ENCODE measurements around the gene CP. TPM values are rescaled to one million over a fixed set of nuclear protein-coding genes. Genes with fewer than 3 reads are reported as not detected.

Gene CP
- total and polyA plus RNA-seq, 2 experiments from 2014 or later, result 2.8 to 3.6 TPM

DNA sequence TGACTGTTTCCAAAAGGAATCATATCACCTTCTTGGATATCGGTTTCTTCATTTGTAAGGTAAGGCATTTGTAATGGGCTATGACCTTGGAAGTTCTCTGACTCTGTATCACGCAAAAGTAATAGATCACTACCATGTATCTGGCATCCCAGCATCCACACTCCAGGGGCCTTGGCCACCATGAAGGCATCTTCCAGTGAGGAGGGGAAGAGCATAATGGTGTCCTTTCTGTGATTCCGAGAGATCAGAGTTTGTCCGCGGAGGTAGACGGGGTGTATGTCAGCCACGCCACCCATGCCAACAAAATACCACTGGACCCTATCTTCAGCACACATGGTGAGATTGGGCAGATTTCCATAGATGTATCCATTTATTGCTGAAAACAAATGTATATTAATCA is 48.1 kb upstream of the CP start:
- no peaks in the 10 kb centered on the region for H3F3A ChIP-seq (replicated peaks; ENCODE audit: low read depth)
- H3K9me3 Mint-ChIP-seq, result no peaks in the 10 kb centered on the region
- no peaks in the 10 kb centered on the region for H4K20me1 ChIP-seq (replicated peaks; ENCODE audit: insufficient read depth)
- no peak overlapping the region for H3K27ac Mint-ChIP-seq
- H3K4me1 ChIP-seq (ENCODE audit: insufficient read depth), result 0 out of 2 replicates have a peak, but pooled peaks cover 5% of the 10 kb centered on the region
- no peaks in the 10 kb centered on the region for H3K27me3 ChIP-seq (ENCODE audit: insufficient read depth)
- peaks cover 15% of the 10 kb centered on the region; the same call in 2 of the 3 replicates for H3K4me1 Mint-ChIP-seq
- H3K4me3 ChIP-seq, result no peak overlapping the region
- no peak for TF ChIP-seq JUNB (IDR thresholded peaks at IDR 0.05; ENCODE audit: unreplicated experiment)
- no peak overlapping the region for H3K4me3 Mint-ChIP-seq
- H3K79me2 ChIP-seq (replicated peaks; ENCODE audit: insufficient read depth), result no peaks in the 10 kb centered on the region
- H3K4me2 ChIP-seq, result no peak overlapping the region
- 0 out of 2 replicates have a peak, but pooled peaks cover 3% of the 10 kb centered on the region for H3K9me2 ChIP-seq (ENCODE audit: insufficient read depth)
- DNase-seq (ENCODE audit: low spot score) (no peak), ATAC-seq (no peak)
- no peaks in the 10 kb centered on the region for H3K36me3 ChIP-seq (ENCODE audit: insufficient read depth)
- no peaks in the 10 kb centered on the region for H3K36me3 Mint-ChIP-seq (ENCODE audit: low read depth)
- H2AFZ ChIP-seq, result no peak overlapping the region
- no peaks in the 10 kb centered on the region for H3K27me3 Mint-ChIP-seq (ENCODE audit: insufficient read depth, low read depth, poor library complexity)
- no peak overlapping the region for H3K27ac ChIP-seq (ENCODE audit: low read depth)

DNA sequence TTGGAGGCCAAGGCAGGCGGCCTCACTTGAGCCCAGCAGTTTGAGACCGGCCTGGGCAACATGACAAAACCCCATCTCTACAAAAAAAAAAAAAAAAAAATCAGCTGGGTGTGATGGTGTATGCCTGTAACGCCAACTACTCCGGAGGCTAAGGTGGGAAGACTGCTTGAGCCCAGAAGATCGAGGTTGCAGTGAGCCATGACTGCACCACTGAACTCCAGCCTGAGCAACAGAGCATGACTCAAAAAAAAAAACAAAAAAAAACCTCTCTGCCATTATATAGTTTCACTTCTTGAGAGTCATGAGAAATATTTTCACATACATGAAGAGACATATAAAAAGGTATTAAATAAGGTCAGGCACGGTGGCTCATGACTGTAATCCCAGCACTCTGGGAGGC is 45.9 kb upstream of the CP start:
- no peaks in the 10 kb centered on the region for H3K9me3 Mint-ChIP-seq
- no peak for DNase-seq (ENCODE audit: low spot score)
- no peak overlapping the region for H3K4me3 ChIP-seq
- H3K4me1 ChIP-seq (ENCODE audit: insufficient read depth), result 0 out of 2 replicates have a peak, but pooled peaks cover 5% of the 10 kb centered on the region
- H3K4me1 Mint-ChIP-seq, result peaks cover 12% of the 10 kb centered on the region; the same call in 2 of the 3 replicates
- no peaks in the 10 kb centered on the region for H3K36me3 ChIP-seq (ENCODE audit: insufficient read depth)
- no peaks in the 10 kb centered on the region for H3K79me2 ChIP-seq (replicated peaks; ENCODE audit: insufficient read depth)
- no peak overlapping the region for H2AFZ ChIP-seq
- no peak for ATAC-seq
- no peaks in the 10 kb centered on the region for H3K27me3 Mint-ChIP-seq (ENCODE audit: insufficient read depth, low read depth, poor library complexity)
- H3K27ac Mint-ChIP-seq, result no peak overlapping the region
- no peak overlapping the region for H3K4me2 ChIP-seq
- no peak overlapping the region for H3K4me3 Mint-ChIP-seq
- no peaks in the 10 kb centered on the region for H3K36me3 Mint-ChIP-seq (ENCODE audit: low read depth)
- H3K9me2 ChIP-seq (ENCODE audit: insufficient read depth), result 0 out of 2 replicates have a peak, but pooled peaks cover 3% of the 10 kb centered on the region
- H3K27me3 ChIP-seq (ENCODE audit: insufficient read depth), result no peaks in the 10 kb centered on the region
- H3K27ac ChIP-seq (ENCODE audit: low read depth), result no peak overlapping the region
- H3F3A ChIP-seq (replicated peaks; ENCODE audit: low read depth), result no peaks in the 10 kb centered on the region
- H4K20me1 ChIP-seq (replicated peaks; ENCODE audit: insufficient read depth), result no peaks in the 10 kb centered on the region
- TF ChIP-seq NANOG (IDR thresholded peaks at IDR 0.05; ENCODE audit: borderline replicate concordance), result no peak
- no peak for TF ChIP-seq STAT1 (IDR thresholded peaks at IDR 0.05; ENCODE audit: unreplicated experiment)
- no peak for TF ChIP-seq EZH2phosphoT487 (IDR thresholded peaks at IDR 0.05; ENCODE audit: unreplicated experiment)
- TF ChIP-seq ZNF331 (CRISPR knock-in tag; IDR thresholded peaks at IDR 0.05; ENCODE audit: low read depth), result no peak
- no peak for TF ChIP-seq JUNB (IDR thresholded peaks at IDR 0.05; ENCODE audit: unreplicated experiment)
- TF ChIP-seq EZH2 (IDR thresholded peaks at IDR 0.05; ENCODE audit: low read depth, unreplicated experiment), result no peak
- TF ChIP-seq, protein P1, sequence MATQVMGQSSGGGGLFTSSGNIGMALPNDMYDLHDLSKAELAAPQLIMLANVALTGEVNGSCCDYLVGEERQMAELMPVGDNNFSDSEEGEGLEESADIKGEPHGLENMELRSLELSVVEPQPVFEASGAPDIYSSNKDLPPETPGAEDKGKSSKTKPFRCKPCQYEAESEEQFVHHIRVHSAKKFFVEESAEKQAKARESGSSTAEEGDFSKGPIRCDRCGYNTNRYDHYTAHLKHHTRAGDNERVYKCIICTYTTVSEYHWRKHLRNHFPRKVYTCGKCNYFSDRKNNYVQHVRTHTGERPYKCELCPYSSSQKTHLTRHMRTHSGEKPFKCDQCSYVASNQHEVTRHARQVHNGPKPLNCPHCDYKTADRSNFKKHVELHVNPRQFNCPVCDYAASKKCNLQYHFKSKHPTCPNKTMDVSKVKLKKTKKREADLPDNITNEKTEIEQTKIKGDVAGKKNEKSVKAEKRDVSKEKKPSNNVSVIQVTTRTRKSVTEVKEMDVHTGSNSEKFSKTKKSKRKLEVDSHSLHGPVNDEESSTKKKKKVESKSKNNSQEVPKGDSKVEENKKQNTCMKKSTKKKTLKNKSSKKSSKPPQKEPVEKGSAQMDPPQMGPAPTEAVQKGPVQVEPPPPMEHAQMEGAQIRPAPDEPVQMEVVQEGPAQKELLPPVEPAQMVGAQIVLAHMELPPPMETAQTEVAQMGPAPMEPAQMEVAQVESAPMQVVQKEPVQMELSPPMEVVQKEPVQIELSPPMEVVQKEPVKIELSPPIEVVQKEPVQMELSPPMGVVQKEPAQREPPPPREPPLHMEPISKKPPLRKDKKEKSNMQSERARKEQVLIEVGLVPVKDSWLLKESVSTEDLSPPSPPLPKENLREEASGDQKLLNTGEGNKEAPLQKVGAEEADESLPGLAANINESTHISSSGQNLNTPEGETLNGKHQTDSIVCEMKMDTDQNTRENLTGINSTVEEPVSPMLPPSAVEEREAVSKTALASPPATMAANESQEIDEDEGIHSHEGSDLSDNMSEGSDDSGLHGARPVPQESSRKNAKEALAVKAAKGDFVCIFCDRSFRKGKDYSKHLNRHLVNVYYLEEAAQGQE (IDR thresholded peaks at IDR 0.05; ENCODE audit: unreplicated experiment), result no peak
- TF ChIP-seq POLR2AphosphoS5 (IDR thresholded peaks at IDR 0.05; ENCODE audit: low read depth), result no peak
- TF ChIP-seq, protein P2, sequence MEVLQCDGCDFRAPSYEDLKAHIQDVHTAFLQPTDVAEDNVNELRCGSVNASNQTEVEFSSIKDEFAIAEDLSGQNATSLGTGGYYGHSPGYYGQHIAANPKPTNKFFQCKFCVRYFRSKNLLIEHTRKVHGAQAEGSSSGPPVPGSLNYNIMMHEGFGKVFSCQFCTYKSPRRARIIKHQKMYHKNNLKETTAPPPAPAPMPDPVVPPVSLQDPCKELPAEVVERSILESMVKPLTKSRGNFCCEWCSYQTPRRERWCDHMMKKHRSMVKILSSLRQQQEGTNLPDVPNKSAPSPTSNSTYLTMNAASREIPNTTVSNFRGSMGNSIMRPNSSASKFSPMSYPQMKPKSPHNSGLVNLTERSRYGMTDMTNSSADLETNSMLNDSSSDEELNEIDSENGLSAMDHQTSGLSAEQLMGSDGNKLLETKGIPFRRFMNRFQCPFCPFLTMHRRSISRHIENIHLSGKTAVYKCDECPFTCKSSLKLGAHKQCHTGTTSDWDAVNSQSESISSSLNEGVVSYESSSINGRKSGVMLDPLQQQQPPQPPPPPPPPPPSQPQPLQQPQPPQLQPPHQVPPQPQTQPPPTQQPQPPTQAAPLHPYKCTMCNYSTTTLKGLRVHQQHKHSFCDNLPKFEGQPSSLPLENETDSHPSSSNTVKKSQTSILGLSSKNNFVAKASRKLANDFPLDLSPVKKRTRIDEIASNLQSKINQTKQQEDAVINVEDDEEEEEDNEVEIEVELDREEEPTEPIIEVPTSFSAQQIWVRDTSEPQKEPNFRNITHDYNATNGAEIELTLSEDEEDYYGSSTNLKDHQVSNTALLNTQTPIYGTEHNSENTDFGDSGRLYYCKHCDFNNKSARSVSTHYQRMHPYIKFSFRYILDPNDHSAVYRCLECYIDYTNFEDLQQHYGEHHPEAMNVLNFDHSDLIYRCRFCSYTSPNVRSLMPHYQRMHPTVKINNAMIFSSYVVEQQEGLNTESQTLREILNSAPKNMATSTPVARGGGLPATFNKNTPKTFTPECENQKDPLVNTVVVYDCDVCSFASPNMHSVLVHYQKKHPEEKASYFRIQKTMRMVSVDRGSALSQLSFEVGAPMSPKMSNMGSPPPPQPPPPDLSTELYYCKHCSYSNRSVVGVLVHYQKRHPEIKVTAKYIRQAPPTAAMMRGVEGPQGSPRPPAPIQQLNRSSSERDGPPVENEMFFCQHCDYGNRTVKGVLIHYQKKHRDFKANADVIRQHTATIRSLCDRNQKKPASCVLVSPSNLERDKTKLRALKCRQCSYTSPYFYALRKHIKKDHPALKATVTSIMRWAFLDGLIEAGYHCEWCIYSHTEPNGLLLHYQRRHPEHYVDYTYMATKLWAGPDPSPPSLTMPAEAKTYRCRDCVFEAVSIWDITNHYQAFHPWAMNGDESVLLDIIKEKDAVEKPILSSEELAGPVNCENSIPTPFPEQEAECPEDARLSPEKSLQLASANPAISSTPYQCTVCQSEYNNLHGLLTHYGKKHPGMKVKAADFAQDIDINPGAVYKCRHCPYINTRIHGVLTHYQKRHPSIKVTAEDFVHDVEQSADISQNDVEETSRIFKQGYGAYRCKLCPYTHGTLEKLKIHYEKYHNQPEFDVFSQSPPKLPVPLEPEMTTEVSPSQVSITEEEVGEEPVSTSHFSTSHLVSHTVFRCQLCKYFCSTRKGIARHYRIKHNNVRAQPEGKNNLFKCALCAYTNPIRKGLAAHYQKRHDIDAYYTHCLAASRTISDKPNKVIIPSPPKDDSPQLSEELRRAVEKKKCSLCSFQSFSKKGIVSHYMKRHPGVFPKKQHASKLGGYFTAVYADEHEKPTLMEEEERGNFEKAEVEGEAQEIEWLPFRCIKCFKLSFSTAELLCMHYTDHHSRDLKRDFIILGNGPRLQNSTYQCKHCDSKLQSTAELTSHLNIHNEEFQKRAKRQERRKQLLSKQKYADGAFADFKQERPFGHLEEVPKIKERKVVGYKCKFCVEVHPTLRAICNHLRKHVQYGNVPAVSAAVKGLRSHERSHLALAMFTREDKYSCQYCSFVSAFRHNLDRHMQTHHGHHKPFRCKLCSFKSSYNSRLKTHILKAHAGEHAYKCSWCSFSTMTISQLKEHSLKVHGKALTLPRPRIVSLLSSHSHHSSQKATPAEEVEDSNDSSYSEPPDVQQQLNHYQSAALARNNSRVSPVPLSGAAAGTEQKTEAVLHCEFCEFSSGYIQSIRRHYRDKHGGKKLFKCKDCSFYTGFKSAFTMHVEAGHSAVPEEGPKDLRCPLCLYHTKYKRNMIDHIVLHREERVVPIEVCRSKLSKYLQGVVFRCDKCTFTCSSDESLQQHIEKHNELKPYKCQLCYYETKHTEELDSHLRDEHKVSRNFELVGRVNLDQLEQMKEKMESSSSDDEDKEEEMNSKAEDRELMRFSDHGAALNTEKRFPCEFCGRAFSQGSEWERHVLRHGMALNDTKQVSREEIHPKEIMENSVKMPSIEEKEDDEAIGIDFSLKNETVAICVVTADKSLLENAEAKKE (CRISPR knock-in tag; IDR thresholded peaks at IDR 0.05), result no peak
- no peak for TF ChIP-seq CREB1 (CRISPR knock-in tag; IDR thresholded peaks at IDR 0.05; ENCODE audit: low read depth)
- TF ChIP-seq, protein P3, sequence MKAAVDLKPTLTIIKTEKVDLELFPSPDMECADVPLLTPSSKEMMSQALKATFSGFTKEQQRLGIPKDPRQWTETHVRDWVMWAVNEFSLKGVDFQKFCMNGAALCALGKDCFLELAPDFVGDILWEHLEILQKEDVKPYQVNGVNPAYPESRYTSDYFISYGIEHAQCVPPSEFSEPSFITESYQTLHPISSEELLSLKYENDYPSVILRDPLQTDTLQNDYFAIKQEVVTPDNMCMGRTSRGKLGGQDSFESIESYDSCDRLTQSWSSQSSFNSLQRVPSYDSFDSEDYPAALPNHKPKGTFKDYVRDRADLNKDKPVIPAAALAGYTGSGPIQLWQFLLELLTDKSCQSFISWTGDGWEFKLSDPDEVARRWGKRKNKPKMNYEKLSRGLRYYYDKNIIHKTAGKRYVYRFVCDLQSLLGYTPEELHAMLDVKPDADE (IDR thresholded peaks at IDR 0.05), result no peak
- TF ChIP-seq ZNF114 (CRISPR knock-in tag; IDR thresholded peaks at IDR 0.05), result no peak
